ENCODE data around the gene DCLK3.

DNA sequence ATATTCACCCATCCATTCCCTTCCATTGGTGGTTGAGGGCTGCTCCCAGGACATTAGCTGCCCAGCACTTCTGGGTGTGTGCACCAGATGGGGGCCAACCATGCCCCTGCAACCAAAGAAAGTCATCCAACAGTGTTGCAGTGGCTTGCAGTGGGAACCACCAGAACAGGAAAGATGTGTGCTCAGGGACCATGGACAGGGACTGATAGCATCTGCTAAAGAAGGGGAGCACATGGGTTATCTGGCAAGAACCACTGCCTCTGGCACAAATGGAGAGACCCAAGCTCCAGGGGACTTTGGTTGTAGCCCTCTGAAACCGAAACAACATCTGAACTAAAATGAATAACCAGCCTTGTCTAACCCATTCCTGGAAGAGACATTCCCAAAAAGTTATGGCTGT, 8.1 kb downstream of the DCLK3 start:
- TF ChIP-seq, protein P1, sequence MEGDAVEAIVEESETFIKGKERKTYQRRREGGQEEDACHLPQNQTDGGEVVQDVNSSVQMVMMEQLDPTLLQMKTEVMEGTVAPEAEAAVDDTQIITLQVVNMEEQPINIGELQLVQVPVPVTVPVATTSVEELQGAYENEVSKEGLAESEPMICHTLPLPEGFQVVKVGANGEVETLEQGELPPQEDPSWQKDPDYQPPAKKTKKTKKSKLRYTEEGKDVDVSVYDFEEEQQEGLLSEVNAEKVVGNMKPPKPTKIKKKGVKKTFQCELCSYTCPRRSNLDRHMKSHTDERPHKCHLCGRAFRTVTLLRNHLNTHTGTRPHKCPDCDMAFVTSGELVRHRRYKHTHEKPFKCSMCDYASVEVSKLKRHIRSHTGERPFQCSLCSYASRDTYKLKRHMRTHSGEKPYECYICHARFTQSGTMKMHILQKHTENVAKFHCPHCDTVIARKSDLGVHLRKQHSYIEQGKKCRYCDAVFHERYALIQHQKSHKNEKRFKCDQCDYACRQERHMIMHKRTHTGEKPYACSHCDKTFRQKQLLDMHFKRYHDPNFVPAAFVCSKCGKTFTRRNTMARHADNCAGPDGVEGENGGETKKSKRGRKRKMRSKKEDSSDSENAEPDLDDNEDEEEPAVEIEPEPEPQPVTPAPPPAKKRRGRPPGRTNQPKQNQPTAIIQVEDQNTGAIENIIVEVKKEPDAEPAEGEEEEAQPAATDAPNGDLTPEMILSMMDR (IDR thresholded peaks at IDR 0.05 in 8 of 11, conservative IDR thresholded peaks at IDR 0.05 in 3 of 11), result no peak
- no peak for TF ChIP-seq POLR2A (IDR thresholded peaks at IDR 0.05)

Data from spleen (tissue), 7 donors.